DOHH2 (cell line): Measurements from ENCODE around the gene MKS1.

Source experiments
- H3F3A ChIP-seq: fragments of 200-600 bp; sonication (generic), shearing (Covaris generic); 2 replicates; pipeline ENCODE4 v1.6.0; 2016; ENCODE audit warnings: antibody characterized with exemption, mild to moderate bottlenecking; ENCODE audit not compliant: control insufficient read depth, insufficient read depth
- H3K27ac ChIP-seq: fragments of 200-600 bp; sonication (generic); 2 replicates; pipeline ENCODE4 v1.5.1; 2014; ENCODE audit warnings: low read depth, mild to moderate bottlenecking, low read length, moderate library complexity
- H3K27me3 ChIP-seq: fragments of 200-600 bp; sonication (generic); 2 replicates; pipeline ENCODE4 v1.6.1; 2014; ENCODE audit warnings: mild to moderate bottlenecking, low read length, mixed read lengths; ENCODE audit not compliant: control insufficient read depth
- H3K36me3 ChIP-seq: fragments of 200-600 bp; sonication (generic); 2 replicates; pipeline ENCODE4 v1.6.1; 2014; ENCODE audit warnings: mild to moderate bottlenecking, low read length, moderate library complexity, mixed read lengths; ENCODE audit not compliant: control insufficient read depth
- H3K4me1 ChIP-seq: fragments of 200-600 bp; sonication (generic); 2 replicates; pipeline ENCODE4 v1.6.1; 2014; ENCODE audit warnings: mild to moderate bottlenecking, low read length, mixed read lengths; ENCODE audit not compliant: control insufficient read depth
- H3K4me2 ChIP-seq: fragments of 200-600 bp; sonication (generic); 2 replicates; pipeline ENCODE4 v1.6.0; 2014; ENCODE audit warnings: mild to moderate bottlenecking, low read length, moderate library complexity
- H3K4me3 ChIP-seq: fragments of 200-600 bp; sonication (generic); 2 replicates; pipeline ENCODE4 v1.5.1; 2014; ENCODE audit warnings: mild to moderate bottlenecking, low read length, mixed read lengths
- H3K79me2 ChIP-seq: fragments of 200-600 bp; sonication (generic); 2 replicates; pipeline ENCODE4 v1.6.1; 2014; ENCODE audit warnings: mild to moderate bottlenecking, low read length, mixed read lengths; ENCODE audit not compliant: control insufficient read depth
- H3K9me2 ChIP-seq: fragments of 200-600 bp; sonication (generic); replicated peaks from 2 replicates; pipeline ENCODE4 v1.6.1; 2014; ENCODE audit warnings: mild to moderate bottlenecking, low read length, mixed read lengths; ENCODE audit not compliant: control insufficient read depth
- H3K9me3 ChIP-seq: fragments of 200-600 bp; sonication (generic); 2 replicates; pipeline ENCODE4 v1.6.1; 2014; ENCODE audit warnings: antibody characterized with exemption, low read length, mixed read lengths; ENCODE audit not compliant: control insufficient read depth, insufficient read depth
- H4K20me1 ChIP-seq: fragments of 200-600 bp; sonication (generic); 2 replicates; pipeline ENCODE4 v1.6.0; 2014; ENCODE audit warnings: low read depth, mild to moderate bottlenecking, antibody characterized with exemption, low read length, moderate library complexity; ENCODE audit not compliant: control insufficient read depth, insufficient read depth
- EZH2phosphoT487 ChIP-seq: fragments of 200-600 bp; sonication (generic); IDR thresholded peaks from 2 replicates; pipeline ENCODE4 v1.6.1; 2017; ENCODE audit warnings: borderline replicate concordance, mild to moderate bottlenecking, antibody characterized with exemption, low read length, moderate library complexity, mixed read lengths
- TF ChIP-seq, protein P1 (sequence below): fragments of 200-600 bp; sonication (generic); IDR thresholded peaks from one replicate; pipeline ENCODE4 v1.5.1; 2014; ENCODE audit warnings: antibody characterized with exemption, mild to moderate bottlenecking, low read depth, low read length; ENCODE audit not compliant: poor library complexity, severe bottlenecking

The MKS1 gene

GRCh38 chr17:58232707-58233156 is 13.7 kb upstream of the MKS1 start:
- H3K36me3 ChIP-seq = no peaks in the 10 kb centered on the region
- H3K4me2 ChIP-seq = no peak overlapping the region
- H4K20me1 ChIP-seq = no peaks in the 10 kb centered on the region
- TF ChIP-seq, protein P1, sequence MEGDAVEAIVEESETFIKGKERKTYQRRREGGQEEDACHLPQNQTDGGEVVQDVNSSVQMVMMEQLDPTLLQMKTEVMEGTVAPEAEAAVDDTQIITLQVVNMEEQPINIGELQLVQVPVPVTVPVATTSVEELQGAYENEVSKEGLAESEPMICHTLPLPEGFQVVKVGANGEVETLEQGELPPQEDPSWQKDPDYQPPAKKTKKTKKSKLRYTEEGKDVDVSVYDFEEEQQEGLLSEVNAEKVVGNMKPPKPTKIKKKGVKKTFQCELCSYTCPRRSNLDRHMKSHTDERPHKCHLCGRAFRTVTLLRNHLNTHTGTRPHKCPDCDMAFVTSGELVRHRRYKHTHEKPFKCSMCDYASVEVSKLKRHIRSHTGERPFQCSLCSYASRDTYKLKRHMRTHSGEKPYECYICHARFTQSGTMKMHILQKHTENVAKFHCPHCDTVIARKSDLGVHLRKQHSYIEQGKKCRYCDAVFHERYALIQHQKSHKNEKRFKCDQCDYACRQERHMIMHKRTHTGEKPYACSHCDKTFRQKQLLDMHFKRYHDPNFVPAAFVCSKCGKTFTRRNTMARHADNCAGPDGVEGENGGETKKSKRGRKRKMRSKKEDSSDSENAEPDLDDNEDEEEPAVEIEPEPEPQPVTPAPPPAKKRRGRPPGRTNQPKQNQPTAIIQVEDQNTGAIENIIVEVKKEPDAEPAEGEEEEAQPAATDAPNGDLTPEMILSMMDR = no peak
- no peak for TF ChIP-seq EZH2phosphoT487
- no peaks in the 10 kb centered on the region for H3K79me2 ChIP-seq
- no peak overlapping the region for H3K27ac ChIP-seq
- H3K4me1 ChIP-seq = no peaks in the 10 kb centered on the region
- peaks cover 52% of the 10 kb centered on the region for H3K27me3 ChIP-seq
- no peak overlapping the region for H3K4me3 ChIP-seq
- H3K9me2 ChIP-seq = no peaks in the 10 kb centered on the region
- no peaks in the 10 kb centered on the region for H3F3A ChIP-seq
- no peaks in the 10 kb centered on the region for H3K9me3 ChIP-seq

DNA sequence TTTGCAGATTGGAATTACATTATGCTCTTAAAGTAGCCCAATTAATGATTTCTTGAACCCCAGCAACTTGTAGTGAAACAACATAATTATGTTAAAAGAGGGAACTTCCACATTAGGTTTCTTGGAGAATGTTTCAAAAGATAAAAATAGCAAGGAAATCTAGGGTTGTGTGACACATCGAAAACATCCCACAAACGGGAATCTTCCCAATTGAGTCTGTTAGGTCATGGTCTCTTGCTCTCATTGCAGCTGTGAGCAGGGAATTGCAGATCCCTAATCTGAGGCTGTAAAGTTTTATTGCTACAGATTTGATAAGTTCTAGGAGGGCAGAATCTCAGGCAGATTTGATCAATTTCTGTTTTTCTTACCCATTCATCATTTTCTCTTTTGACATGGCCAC is 12.6 kb upstream of the MKS1 start:
- no peaks in the 10 kb centered on the region for H3K4me1 ChIP-seq
- no peaks in the 10 kb centered on the region for H3K36me3 ChIP-seq
- no peaks in the 10 kb centered on the region for H3K9me3 ChIP-seq
- peaks cover 46% of the 10 kb centered on the region for H3K27me3 ChIP-seq
- H3K27ac ChIP-seq = no peak overlapping the region
- no peak overlapping the region for H3K4me3 ChIP-seq
- H3K9me2 ChIP-seq = no peaks in the 10 kb centered on the region
- no peaks in the 10 kb centered on the region for H4K20me1 ChIP-seq
- no peaks in the 10 kb centered on the region for H3F3A ChIP-seq
- TF ChIP-seq, protein P1 = no peak
- TF ChIP-seq EZH2phosphoT487 = no peak
- H3K79me2 ChIP-seq = no peaks in the 10 kb centered on the region
- H3K4me2 ChIP-seq = no peak overlapping the region

DNA sequence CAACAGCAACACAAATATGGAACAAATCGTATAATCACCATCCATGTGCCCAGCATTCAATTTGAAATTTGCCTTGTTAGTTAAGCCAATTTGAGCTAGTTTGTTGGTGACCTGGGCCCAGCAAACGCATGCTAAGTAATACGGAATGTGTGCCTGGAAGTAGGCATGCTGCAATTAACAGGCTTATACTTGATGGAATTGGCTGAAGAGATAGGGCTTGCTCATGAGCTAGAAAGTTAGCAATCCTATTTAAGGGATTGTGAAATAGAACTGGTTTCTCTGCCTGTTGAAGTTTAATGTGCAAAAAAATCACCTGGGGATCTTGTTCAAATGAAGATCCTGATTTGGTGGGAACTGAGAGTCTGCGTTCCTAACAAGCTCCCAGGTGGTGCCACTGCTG is 10.8 kb upstream of the MKS1 start:
- Histone ChIP-seq H3F3A (no peaks in the 10 kb centered on the region), H3K9me2 (no peaks in the 10 kb centered on the region), H4K20me1 (no peaks in the 10 kb centered on the region), H3K79me2 (no peaks in the 10 kb centered on the region), H3K27me3 (peaks cover 36% of the 10 kb centered on the region), H3K36me3 (no peaks in the 10 kb centered on the region), H3K9me3 (no peaks in the 10 kb centered on the region), H3K4me1 (no peaks in the 10 kb centered on the region), H3K27ac (no peak overlapping the region), H3K4me3 (no peak overlapping the region), H3K4me2 (no peak overlapping the region)
- TF ChIP-seq, protein P1 = no peak
- no peak for TF ChIP-seq EZH2phosphoT487
